NCI-H82 treated with DMSO at 0.1 percent for 48 hours (cell line): ENCODE measurements around the gene TUT4.

Source experiments
- DNase-seq: peaks from one replicate; lab custom pipeline; 2025; ENCODE audit not compliant: unreplicated experiment; lab: John Stamatoyannopoulos, UW

Gene TUT4

GRCh38 chr1:52476943-52477342 lies 75.9 kb downstream of the TUT4 start:
- no peak for DNase-seq

DNA sequence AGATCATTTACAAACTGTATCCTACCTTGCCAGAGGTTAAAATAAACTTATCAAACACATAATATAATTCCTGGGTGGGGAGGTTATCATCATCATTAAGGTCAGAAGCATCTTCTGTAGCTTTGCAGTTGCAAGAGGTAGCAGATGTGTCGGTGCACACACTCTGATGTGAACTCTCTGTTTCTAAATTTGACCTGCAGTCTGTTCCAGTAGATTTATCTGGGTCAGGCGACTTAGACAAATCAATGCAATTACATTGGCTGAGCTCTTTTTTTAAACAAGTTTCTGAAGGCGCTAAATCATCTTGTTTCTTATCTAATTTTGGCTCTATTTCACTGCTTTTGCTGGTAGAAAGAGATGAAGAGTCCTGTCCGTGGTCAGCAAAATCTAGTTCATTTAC lies 78.1 kb downstream of the TUT4 start:
- DNase-seq, result no peak

DNA sequence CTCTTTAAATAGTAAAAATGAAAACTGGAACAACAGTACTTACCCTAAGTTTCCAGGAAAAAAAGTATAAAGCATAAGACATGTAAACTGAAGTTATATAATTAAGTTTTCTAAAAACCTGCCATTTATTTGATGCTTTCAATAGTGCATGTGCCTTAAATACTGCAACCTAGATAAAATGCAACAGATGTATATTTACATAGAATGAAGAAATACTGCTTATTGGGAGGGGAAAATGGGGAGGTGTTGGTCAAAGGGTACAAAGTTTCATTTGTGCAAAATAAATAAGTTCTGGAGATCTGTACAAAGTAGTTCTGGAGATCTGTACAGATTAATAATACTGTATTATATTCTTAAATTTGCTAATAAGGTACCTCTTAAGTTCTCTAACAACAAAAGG lies 79.9 kb downstream of the TUT4 start:
- DNase-seq, result no peak

DNA sequence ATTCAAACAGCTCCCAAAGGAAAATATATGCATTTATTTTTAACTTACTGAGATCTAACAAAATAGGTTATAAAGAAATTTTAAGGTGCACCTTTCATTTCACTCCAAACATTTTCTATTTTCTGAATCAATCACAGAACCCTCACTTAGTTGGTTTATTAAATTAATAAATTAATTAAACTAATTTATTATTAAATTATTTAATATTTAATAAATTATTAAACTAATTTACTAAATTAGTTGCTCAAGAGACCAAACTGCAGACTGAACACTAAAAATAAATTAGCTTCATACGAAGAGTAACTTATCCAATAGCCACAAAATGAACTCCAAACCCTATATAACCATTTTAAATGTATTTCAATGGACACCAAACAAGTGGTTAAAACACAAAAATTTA lies 80.5 kb downstream of the TUT4 start:
- DNase-seq, result no peak

GRCh38 chr1:52469108-52469507 lies 83.8 kb downstream of the TUT4 start:
- DNase-seq, result no peak

DNA sequence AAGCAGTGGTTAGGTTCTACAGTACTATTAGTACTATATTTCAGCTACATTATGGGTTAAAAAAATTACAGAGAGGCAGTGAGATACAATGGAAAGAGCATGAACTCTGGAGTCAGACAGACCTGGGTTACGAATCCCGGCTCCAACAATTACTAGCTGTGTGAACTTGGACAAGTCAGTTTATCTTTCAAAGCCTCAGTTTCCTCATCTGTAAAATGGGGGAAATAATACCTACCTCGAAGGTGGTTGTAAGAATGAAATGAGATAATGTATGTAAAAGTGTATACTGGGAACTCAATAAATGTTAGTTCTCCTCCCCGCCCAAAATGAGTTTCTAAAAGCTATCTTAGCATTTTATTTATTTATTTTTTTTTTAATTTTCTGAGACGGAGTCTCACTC lies 89.0 kb downstream of the TUT4 start:
- DNase-seq, result no peak

DNA sequence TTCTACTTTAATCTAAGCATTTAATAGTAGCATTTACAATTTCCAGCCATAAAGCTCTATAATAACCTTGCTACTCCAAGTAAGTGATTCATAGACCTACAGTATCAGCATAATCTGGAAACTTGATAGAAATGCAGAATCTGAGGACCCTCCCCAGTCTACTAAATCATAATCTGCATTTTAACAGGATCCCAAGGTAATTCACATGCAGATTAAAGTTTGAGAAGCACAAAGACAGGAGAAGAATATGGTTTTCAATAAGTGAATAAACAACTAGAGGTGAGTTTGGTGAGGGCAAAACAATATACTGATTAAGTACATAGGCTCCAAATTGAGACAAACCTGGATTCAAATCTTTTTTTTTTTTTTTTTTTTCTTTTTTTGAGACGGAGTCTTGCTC lies 91.1 kb downstream of the TUT4 start:
- no peak for DNase-seq

DNA sequence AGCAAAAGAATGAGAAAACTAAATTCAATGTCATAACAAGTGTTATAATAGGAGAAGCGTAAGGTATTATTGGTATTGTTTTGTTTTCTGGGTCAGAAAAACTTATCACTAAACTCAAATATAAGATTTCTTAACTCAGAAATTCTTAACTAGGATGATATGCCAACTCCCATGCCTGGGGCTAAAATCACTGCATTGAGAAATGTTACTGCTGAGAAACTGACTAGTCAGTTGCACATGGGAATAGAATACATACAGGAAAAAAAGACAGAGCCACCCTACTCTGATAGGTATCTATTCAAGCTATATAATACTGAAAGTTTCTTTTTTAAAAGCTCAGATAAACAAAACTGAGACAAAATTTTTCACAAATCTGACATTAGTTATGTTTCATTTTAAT lies 92.2 kb downstream of the TUT4 start:
- no peak for DNase-seq

DNA sequence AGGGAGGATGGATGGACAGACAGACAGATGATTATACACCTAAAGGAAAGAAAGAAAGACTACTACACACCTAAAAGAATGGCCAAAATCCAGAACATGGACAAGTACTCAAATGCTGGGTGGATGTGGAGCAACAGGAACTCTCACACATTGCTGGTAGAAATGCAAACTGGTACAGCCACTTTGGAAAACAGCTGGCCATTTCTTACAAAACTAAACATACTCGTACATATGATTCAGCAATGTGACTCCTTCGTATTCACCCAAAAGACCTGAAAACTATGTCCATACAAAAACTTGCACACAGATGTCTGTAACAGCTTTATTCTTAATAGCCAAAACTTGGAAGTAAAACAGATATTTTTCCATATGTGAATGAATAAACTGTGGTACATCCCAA lies 97.2 kb downstream of the TUT4 start:
- DNase-seq, result no peak

DNA sequence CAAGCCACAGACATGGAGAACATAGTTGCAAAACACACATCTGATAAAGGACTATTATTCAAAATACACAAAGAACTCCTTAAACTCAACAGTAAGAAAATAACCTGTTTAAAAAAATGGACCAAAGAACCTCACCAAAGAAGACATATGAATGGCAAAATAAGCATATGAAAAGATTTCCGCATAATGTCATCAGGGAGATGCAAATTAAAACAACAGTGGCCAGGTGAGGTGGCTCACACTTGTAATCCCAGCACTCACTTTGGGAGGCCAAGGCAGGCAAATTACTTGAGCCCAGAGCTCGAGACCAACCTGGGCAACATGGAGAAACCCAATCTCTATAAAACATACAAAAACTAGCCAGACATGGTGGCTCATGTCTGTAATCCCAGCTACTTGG lies 98.1 kb downstream of the TUT4 start:
- no peak for DNase-seq

GRCh38 chr1:52454127-52454526 lies 98.8 kb downstream of the TUT4 start:
- DNase-seq, result no peak

DNA sequence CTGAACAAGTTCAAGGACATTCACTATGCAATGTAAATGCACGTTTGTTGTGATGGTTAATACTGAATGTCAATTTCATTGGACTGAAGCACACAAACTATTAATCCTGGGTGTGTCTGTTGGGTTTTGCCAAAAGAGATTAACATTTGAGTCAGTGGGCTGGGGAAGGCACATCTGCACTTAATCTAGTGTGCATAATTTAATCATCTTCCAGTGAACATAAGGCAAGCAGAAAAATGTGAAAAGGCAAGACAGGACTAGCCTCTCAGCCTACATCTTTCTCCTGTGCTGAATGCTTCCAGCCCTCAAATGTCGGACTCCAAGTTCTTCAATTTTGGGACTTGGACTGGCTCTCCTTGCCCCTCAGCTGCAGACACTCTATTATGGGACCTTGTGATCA lies 108.4 kb downstream of the TUT4 start:
- DNase-seq, result peak; percentile 35

GRCh38 chr1:52439976-52440375 lies 112.9 kb downstream of the TUT4 start:
- DNase-seq, result no peak

DNA sequence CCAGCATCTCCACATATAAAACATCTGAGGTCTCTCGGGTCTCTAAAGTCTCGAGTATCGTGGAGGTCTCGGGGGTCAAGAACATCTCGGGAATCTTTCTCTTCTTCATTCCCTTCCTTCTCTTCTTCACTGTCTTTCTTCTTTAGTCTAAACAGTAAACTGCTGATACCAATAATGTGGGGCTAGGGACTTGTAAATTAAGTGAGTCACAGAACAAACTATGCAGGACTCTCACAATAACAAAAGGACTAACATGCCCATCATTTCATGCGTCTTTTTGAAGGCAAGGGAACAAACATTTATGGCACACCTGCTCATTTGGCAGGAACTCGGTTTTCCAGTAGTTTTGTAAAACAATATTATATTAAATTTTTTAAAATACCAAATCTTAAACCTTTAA lies 116.1 kb downstream of the TUT4 start:
- no peak for DNase-seq

- DNase-seq, result no peak
These were observed 117.2 kb downstream of the TUT4 start for GRCh38 chr1:52435650-52436049.

GRCh38 chr1:52435211-52435610 lies 117.7 kb downstream of the TUT4 start:
- DNase-seq, result no peak

GRCh38 chr1:52432807-52433206 lies 120.1 kb downstream of the TUT4 start:
- no peak for DNase-seq

DNA sequence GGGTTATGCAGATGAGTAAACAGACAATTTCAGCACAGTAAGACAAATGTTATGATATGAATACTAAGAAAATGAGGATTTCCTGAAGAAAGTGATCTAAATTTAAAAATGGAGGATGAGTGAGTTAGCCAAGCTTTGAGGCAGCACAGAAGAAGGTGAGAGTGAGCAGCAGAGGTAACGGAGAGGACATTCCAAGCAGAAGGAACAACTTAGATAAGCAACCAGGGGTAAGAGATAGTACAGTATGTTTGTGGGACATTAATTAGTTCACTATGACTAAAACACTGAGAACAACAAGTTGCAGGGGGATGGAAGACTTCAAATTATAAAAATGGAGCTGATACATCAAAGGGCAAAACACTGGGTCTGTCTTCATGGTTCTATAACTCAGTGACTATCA lies 125.7 kb downstream of the TUT4 start:
- DNase-seq, result no peak

GRCh38 chr1:52426371-52426770 lies 126.5 kb downstream of the TUT4 start:
- DNase-seq, result no peak

DNA sequence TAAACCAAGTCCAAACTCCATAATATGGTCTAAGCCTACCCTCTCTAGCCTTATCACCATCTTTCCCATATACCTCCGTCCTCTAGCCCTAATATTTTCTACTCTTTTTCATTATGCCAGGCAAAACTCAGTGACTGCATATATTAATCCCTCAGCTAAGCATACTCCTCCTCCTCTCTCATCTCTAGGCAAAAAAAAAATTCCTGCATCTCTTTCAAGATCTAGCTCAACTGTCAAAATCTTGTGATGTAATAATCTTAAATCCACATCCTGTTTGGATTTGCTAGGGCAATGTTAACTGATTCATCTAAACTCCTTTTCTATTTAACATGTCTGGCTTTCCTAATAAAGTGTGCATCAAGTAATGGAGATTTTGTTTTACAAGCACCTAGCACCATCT lies 128.1 kb downstream of the TUT4 start:
- DNase-seq, result no peak

DNA sequence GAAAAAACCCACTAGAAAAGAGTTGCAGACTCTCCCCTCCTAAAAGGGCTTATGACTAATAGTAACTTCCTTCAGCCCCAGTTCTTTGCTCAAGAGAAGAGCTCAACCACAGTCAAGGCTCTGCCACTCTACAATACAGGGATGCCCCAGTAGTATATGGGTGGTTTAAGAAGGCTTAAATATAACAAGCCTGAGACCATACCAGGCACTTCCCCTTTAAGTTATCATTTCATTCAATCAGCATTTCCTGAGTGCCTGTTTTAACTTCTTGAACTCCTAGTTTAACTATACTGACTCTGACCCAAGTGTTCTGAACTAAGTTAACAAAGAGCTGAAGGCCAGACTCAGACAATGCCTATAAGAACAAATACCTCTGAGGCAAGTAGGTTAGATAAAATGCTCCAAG lies 128.7 kb downstream of the TUT4 start:
- DNase-seq, result no peak

GRCh38 chr1:52423771-52424170 lies 129.1 kb downstream of the TUT4 start:
- DNase-seq, result no peak

- no peak for DNase-seq
These were observed 129.8 kb downstream of the TUT4 start for GRCh38 chr1:52423055-52423454.

DNA sequence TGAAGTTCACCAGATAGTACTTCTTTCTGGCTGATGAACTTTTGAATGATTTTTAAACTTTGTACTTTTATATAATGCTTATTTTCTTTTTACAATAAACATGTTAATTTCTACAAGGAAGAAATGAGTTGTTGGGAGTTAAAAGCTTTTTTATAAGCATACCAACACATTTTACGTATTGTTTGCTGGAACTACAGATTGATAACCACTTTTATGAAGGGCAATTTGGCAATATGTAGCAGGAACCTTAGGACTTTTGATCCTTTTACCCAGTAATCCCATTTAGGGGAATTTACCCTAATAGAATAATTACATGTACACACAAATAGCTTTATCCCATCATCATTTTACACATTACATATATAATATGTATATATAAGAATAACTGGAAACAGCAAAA lies 132.2 kb downstream of the TUT4 start:
- no peak for DNase-seq
